Dedifferentiated amniotic fluid mesenchymal stem cell (primary cell): ENCODE results near the gene PI16.
A peak's percentile ranks its signal among the peaks of the same experiment; 100 is the strongest.
"Not testable (repeated sequence)": the region's sequence is repeated elsewhere in the genome, so short reads cannot be mapped to it uniquely, and the experiment has no call there.

Experiments used
- DNase-seq: peaks from one replicate; pipeline ENCODE4 v3.0.0-alpha.2; 2016; ENCODE audit errors: extremely low spot score

PI16 gene

GRCh38 chr6:36929152-36929551 lies 25.4 kb upstream of the PI16 start:
- DNase-seq, result no peak

GRCh38 chr6:36929607-36930006 lies 24.9 kb upstream of the PI16 start:
- peak; percentile 70 for DNase-seq

GRCh38 chr6:36930483-36930882 lies 24.1 kb upstream of the PI16 start:
- no peak for DNase-seq

GRCh38 chr6:36933102-36933501 lies 21.4 kb upstream of the PI16 start:
- DNase-seq, result peak; percentile 79

GRCh38 chr6:36933519-36933918 lies 21.0 kb upstream of the PI16 start:
- DNase-seq, result no peak

- DNase-seq, result no peak
Observed at GRCh38 chr6:36934901-36935300, 19.6 kb upstream of the PI16 start.

GRCh38 chr6:36936824-36937223 lies 17.7 kb upstream of the PI16 start:
- DNase-seq, result no peak

- no peak for DNase-seq
Observed at GRCh38 chr6:36937896-36938295, 16.6 kb upstream of the PI16 start.

- DNase-seq, result no peak
Observed at GRCh38 chr6:36938536-36938935, 16.0 kb upstream of the PI16 start.

- DNase-seq, result not testable (repeated sequence)
Observed at GRCh38 chr6:36939005-36939404, 15.5 kb upstream of the PI16 start.

GRCh38 chr6:36940027-36940426 lies 14.5 kb upstream of the PI16 start:
- no peak for DNase-seq

- DNase-seq, result not testable (repeated sequence)
Observed at GRCh38 chr6:36941561-36941960, 13.0 kb upstream of the PI16 start.

GRCh38 chr6:36942329-36942728 lies 12.2 kb upstream of the PI16 start:
- not testable (repeated sequence) for DNase-seq

- no peak for DNase-seq
Observed at GRCh38 chr6:36944650-36945049, 9.9 kb upstream of the PI16 start.

- no peak for DNase-seq
Observed at GRCh38 chr6:36945301-36945700, 9.2 kb upstream of the PI16 start.

GRCh38 chr6:36946526-36946925 lies 8.0 kb upstream of the PI16 start:
- DNase-seq, result no peak

- DNase-seq, result no peak
Observed at GRCh38 chr6:36947570-36948351, 6.8 kb upstream of the PI16 start.

GRCh38 chr6:36949076-36949475 lies 5.5 kb upstream of the PI16 start:
- DNase-seq, result not testable (repeated sequence)

GRCh38 chr6:36949636-36950035 lies 4.9 kb upstream of the PI16 start:
- no peak for DNase-seq

- no peak for DNase-seq
Observed at GRCh38 chr6:36953931-36954261, 642 bp upstream of the PI16 start.

GRCh38 chr6:36955136-36955535 lies 598 bp downstream of the PI16 start:
- DNase-seq, result no peak

GRCh38 chr6:36955671-36956445 lies 1.3 kb downstream of the PI16 start:
- DNase-seq, result no peak

GRCh38 chr6:36956446-36956820 lies 1.9 kb downstream of the PI16 start:
- no peak for DNase-seq
